ENCODE data around the gene MRE11.

DNA sequence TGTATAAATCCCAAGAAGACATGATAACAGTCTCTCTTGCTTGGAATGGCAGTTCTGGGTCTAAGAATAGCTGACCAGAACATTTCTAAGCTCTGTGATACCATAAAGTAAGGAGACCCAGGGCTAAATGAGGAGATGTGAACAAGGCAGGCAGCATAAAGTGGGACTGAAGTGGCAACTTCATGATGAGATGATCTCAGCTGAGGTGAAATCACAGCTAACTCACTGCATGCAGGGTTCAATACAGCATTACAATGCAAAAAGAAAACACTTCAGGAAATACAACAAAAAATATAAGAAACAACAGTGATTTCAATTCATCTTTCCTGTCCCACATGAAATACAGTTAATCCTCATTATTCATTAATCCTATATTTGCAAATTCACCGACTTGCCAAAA lies 44.6 kb downstream of the MRE11 start:
- TF ChIP-seq, protein P1, sequence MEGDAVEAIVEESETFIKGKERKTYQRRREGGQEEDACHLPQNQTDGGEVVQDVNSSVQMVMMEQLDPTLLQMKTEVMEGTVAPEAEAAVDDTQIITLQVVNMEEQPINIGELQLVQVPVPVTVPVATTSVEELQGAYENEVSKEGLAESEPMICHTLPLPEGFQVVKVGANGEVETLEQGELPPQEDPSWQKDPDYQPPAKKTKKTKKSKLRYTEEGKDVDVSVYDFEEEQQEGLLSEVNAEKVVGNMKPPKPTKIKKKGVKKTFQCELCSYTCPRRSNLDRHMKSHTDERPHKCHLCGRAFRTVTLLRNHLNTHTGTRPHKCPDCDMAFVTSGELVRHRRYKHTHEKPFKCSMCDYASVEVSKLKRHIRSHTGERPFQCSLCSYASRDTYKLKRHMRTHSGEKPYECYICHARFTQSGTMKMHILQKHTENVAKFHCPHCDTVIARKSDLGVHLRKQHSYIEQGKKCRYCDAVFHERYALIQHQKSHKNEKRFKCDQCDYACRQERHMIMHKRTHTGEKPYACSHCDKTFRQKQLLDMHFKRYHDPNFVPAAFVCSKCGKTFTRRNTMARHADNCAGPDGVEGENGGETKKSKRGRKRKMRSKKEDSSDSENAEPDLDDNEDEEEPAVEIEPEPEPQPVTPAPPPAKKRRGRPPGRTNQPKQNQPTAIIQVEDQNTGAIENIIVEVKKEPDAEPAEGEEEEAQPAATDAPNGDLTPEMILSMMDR (tag by site-specific recombination; IDR thresholded peaks at IDR 0.05), result no peak
- TF ChIP-seq ZBTB48 (tag by site-specific recombination; IDR thresholded peaks at IDR 0.05), result no peak
- TF ChIP-seq ZNF133 (tag by site-specific recombination; IDR thresholded peaks at IDR 0.05), result no peak
- TF ChIP-seq, protein P2, sequence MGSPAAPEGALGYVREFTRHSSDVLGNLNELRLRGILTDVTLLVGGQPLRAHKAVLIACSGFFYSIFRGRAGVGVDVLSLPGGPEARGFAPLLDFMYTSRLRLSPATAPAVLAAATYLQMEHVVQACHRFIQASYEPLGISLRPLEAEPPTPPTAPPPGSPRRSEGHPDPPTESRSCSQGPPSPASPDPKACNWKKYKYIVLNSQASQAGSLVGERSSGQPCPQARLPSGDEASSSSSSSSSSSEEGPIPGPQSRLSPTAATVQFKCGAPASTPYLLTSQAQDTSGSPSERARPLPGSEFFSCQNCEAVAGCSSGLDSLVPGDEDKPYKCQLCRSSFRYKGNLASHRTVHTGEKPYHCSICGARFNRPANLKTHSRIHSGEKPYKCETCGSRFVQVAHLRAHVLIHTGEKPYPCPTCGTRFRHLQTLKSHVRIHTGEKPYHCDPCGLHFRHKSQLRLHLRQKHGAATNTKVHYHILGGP (tag by site-specific recombination; IDR thresholded peaks at IDR 0.05), result no peak
- no peak for TF ChIP-seq ZBTB1 (tag by site-specific recombination; IDR thresholded peaks at IDR 0.05)
- TF ChIP-seq ZNF140 (tag by site-specific recombination; IDR thresholded peaks at IDR 0.05), result no peak
- no peak for TF ChIP-seq ZBTB7A (tag by site-specific recombination; IDR thresholded peaks at IDR 0.05; ENCODE audit: low read depth)
- TF ChIP-seq ZNF701 (tag by site-specific recombination; IDR thresholded peaks at IDR 0.05), result no peak
